MM.1S (cell line): ENCODE measurements around the gene RAPGEF2.

Experiments
- DNase-seq: peaks from one replicate; pipeline ENCODE4 v3.0.0-alpha.2; 2015
- H2AFZ ChIP-seq: fragments of 300-600 bp; sonication (generic); 2 replicates; pipeline ENCODE4 v1.6.0; 2016; ENCODE audit warnings: antibody characterized with exemption, low read length
- H3F3A ChIP-seq: fragments of 300-600 bp; sonication (generic); 2 replicates; pipeline ENCODE4 v1.6.1; 2016; ENCODE audit warnings: mild to moderate bottlenecking, antibody characterized with exemption, low read length, moderate library complexity, mixed read lengths; ENCODE audit not compliant: insufficient read depth
- H3K27ac ChIP-seq: fragments of 300-600 bp; sonication (generic); 2 replicates; pipeline ENCODE4 v1.5.1; 2016; ENCODE audit warnings: mild to moderate bottlenecking, low read length
- H3K27me3 ChIP-seq: fragments of 300-600 bp; sonication (generic); replicated peaks from 2 replicates; pipeline ENCODE4 v1.6.0; 2016; ENCODE audit warnings: low read length; ENCODE audit not compliant: insufficient read depth
- H3K36me3 ChIP-seq: fragments of 300-600 bp; sonication (generic); replicated peaks from 2 replicates; pipeline ENCODE4 v1.6.1; 2016; ENCODE audit warnings: mild to moderate bottlenecking, low read length, mixed read lengths; ENCODE audit not compliant: insufficient read depth
- H3K4me1 ChIP-seq: fragments of 300-600 bp; sonication (generic); 2 replicates; pipeline ENCODE4 v1.6.1; 2016; ENCODE audit warnings: low read length, mixed read lengths
- H3K4me2 ChIP-seq: fragments of 300-600 bp; sonication (generic); 2 replicates; pipeline ENCODE4 v1.6.0; 2016; ENCODE audit warnings: low read depth, low read length
- H3K4me3 ChIP-seq: fragments of 300-600 bp; sonication (generic); 2 replicates; pipeline ENCODE4 v1.5.1; 2016; ENCODE audit warnings: low read length, mixed read lengths
- H3K79me2 ChIP-seq: fragments of 300-600 bp; sonication (generic); 2 replicates; pipeline ENCODE4 v1.6.1; 2016; ENCODE audit warnings: mixed run types, low read length, mixed read lengths
- H3K9ac ChIP-seq: fragments of 300-600 bp; sonication (generic); 2 replicates; pipeline ENCODE4 v1.6.1; 2016; ENCODE audit warnings: low read length, mixed read lengths
- H3K9me2 ChIP-seq: fragments of 300-600 bp; sonication (generic); replicated peaks from 2 replicates; pipeline ENCODE4 v1.6.1; 2016; ENCODE audit warnings: mild to moderate bottlenecking, low read length, mixed read lengths; ENCODE audit not compliant: insufficient read depth
- H3K9me3 ChIP-seq: fragments of 300-600 bp; sonication (generic); replicated peaks from 2 replicates; pipeline ENCODE4 v1.6.1; 2016; ENCODE audit warnings: mild to moderate bottlenecking, low read length, mixed read lengths; ENCODE audit not compliant: insufficient read depth
- H4K20me1 ChIP-seq: fragments of 300-600 bp; sonication (generic); 2 replicates; pipeline ENCODE4 v1.6.1; 2016; ENCODE audit warnings: mild to moderate bottlenecking, low read length, moderate library complexity, mixed read lengths; ENCODE audit not compliant: insufficient read depth
- EZH2 ChIP-seq: fragments of 300-600 bp; sonication (generic); optimal IDR thresholded peaks from 2 replicates; pipeline ENCODE3; 2017; ENCODE audit warnings: low read depth, mild to moderate bottlenecking, antibody characterized with exemption, low read length, mixed read lengths
- EZH2phosphoT487 ChIP-seq: fragments of 300-600 bp; sonication (generic); IDR thresholded peaks from 2 replicates; pipeline ENCODE4 v1.6.1; 2018; ENCODE audit warnings: antibody characterized with exemption, low read length
- TF ChIP-seq, protein P1 (sequence below): fragments of 300-600 bp; sonication (generic); IDR thresholded peaks from 2 replicates; pipeline ENCODE4 v1.5.1; 2016; ENCODE audit warnings: antibody characterized with exemption, low read length, mixed read lengths

Gene RAPGEF2

GRCh38 chr4:159279084-159279483 lies 176.2 kb downstream of the RAPGEF2 start:
- no peaks in the 10 kb centered on the region for H3F3A ChIP-seq
- DNase-seq = no peak
- H2AFZ ChIP-seq = no peak overlapping the region
- H3K9ac ChIP-seq = no peak overlapping the region
- H3K27me3 ChIP-seq = no peaks in the 10 kb centered on the region
- no peak overlapping the region for H3K4me2 ChIP-seq
- no peaks in the 10 kb centered on the region for H3K4me1 ChIP-seq
- no peak overlapping the region for H3K4me3 ChIP-seq
- H3K36me3 ChIP-seq = no peaks in the 10 kb centered on the region
- no peaks in the 10 kb centered on the region for H3K9me2 ChIP-seq
- H4K20me1 ChIP-seq = no peaks in the 10 kb centered on the region
- no peak overlapping the region for H3K27ac ChIP-seq
- TF ChIP-seq, protein P1, sequence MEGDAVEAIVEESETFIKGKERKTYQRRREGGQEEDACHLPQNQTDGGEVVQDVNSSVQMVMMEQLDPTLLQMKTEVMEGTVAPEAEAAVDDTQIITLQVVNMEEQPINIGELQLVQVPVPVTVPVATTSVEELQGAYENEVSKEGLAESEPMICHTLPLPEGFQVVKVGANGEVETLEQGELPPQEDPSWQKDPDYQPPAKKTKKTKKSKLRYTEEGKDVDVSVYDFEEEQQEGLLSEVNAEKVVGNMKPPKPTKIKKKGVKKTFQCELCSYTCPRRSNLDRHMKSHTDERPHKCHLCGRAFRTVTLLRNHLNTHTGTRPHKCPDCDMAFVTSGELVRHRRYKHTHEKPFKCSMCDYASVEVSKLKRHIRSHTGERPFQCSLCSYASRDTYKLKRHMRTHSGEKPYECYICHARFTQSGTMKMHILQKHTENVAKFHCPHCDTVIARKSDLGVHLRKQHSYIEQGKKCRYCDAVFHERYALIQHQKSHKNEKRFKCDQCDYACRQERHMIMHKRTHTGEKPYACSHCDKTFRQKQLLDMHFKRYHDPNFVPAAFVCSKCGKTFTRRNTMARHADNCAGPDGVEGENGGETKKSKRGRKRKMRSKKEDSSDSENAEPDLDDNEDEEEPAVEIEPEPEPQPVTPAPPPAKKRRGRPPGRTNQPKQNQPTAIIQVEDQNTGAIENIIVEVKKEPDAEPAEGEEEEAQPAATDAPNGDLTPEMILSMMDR = no peak
- no peak for TF ChIP-seq EZH2
- TF ChIP-seq EZH2phosphoT487 = no peak
- H3K9me3 ChIP-seq = no peaks in the 10 kb centered on the region
- H3K79me2 ChIP-seq = no peaks in the 10 kb centered on the region

DNA sequence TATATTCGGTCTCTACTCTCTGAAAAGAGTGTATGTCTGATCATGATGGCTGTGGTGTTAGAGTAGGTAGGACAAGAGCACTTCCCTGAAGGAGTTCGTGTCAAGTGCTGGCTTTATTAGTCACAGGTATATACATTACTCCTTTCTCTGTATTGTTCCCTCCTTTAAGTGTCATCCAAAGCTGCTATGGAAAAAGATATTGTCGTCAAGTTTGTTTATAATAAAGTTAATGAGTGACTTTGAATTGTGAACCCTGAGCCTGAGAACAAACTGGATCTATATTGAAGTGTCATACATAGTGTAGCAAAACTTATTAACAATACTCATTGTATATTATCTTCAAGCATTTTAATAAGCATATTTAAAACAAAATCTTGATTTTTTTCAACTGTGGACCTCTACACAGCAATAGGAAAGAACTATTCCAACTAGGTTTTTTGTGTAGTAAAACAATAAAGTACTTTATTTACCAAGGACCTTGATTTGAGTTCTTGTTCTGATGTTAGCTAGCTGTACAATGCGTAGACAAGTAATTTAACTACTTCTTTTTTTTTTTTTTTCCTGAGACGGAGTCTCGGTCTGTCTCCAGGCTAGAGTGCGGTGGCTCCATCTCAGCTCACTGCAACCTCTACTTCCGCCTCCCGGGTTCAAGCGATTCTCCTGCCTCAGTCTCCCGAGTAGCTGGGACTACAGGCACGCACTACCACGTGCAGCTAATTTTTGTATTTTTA lies 177.7 kb downstream of the RAPGEF2 start:
- Histone ChIP-seq H2AFZ (no peak overlapping the region), H3F3A (no peaks in the 10 kb centered on the region), H3K36me3 (no peaks in the 10 kb centered on the region), H3K79me2 (no peaks in the 10 kb centered on the region), H3K4me2 (no peak overlapping the region), H3K27me3 (no peaks in the 10 kb centered on the region), H3K4me3 (no peak overlapping the region), H3K9me3 (no peaks in the 10 kb centered on the region), H3K9me2 (no peaks in the 10 kb centered on the region), H3K27ac (no peak overlapping the region), H3K9ac (no peak overlapping the region), H4K20me1 (no peaks in the 10 kb centered on the region), H3K4me1 (no peaks in the 10 kb centered on the region)
- TF ChIP-seq, protein P1 = no peak
- no peak for TF ChIP-seq EZH2
- no peak for TF ChIP-seq EZH2phosphoT487
- no peak for DNase-seq

GRCh38 chr4:159281771-159282170 lies 178.9 kb downstream of the RAPGEF2 start:
- Histone ChIP-seq H3K36me3 (no peaks in the 10 kb centered on the region), H4K20me1 (no peaks in the 10 kb centered on the region), H3K27me3 (no peaks in the 10 kb centered on the region), H3F3A (no peaks in the 10 kb centered on the region), H3K79me2 (no peaks in the 10 kb centered on the region), H3K9me3 (no peaks in the 10 kb centered on the region), H2AFZ (no peak overlapping the region), H3K27ac (no peak overlapping the region), H3K4me1 (no peaks in the 10 kb centered on the region), H3K9ac (no peak overlapping the region), H3K4me2 (no peak overlapping the region), H3K4me3 (no peak overlapping the region), H3K9me2 (no peaks in the 10 kb centered on the region)
- no peak for DNase-seq
- TF ChIP-seq, protein P1 = no peak
- TF ChIP-seq EZH2phosphoT487 (no peak), EZH2 (no peak)
